LNCAP (cell line): ENCODE data around the gene PWWP2B.

Experiments used
- CTCF ChIP-seq: fragments of 450-650 bp; IDR thresholded peaks from 2 replicates; pipeline ENCODE4 v1.5.1; 2017; ENCODE audit warnings: mild to moderate bottlenecking

PWWP2B gene

GRCh38 chr10:132375795-132376297, 21.2 kb upstream of the PWWP2B start:
- TF ChIP-seq CTCF, result no peak

- no peak for TF ChIP-seq CTCF
Observed at GRCh38 chr10:132376394-132376851, 20.6 kb upstream of the PWWP2B start.

- no peak for TF ChIP-seq CTCF
Observed at GRCh38 chr10:132377326-132377725, 19.7 kb upstream of the PWWP2B start.

- no peak for TF ChIP-seq CTCF
Observed at GRCh38 chr10:132381741-132382140, 15.3 kb upstream of the PWWP2B start.

DNA sequence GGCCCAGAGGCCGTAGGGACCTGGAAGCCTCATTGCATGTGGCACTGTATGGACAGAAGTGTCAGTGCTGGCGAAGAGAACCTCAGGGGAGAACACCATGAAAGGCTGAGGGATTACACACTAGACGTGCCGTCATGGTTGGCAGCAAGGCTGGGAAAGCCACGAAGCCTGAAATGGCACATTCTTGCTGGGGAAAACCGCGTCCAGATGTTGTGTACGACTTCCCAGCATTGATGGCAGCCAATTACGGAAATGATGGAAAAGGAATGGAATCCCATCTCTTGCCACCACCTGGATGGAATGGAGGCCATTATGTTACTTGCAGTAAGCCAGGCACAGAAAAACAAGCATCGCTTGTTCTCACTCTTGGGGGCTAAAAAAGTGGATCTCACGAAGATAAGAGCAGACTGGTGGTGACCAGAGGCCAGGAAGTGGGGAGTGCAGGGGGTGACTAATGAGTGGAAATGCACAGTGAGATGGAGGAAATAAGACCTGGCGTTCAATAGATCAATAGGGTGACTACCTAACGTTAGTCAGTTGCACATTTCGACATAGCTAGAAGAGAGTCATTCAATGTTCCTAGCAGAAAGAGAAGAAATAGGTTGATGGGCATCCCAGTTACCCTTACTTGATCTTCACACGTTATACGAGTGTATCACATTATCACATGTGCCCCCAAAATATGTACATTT, 14.6 kb upstream of the PWWP2B start:
- no peak for TF ChIP-seq CTCF

- TF ChIP-seq CTCF, result no peak
Observed at GRCh38 chr10:132383101-132383500, 13.9 kb upstream of the PWWP2B start.

DNA sequence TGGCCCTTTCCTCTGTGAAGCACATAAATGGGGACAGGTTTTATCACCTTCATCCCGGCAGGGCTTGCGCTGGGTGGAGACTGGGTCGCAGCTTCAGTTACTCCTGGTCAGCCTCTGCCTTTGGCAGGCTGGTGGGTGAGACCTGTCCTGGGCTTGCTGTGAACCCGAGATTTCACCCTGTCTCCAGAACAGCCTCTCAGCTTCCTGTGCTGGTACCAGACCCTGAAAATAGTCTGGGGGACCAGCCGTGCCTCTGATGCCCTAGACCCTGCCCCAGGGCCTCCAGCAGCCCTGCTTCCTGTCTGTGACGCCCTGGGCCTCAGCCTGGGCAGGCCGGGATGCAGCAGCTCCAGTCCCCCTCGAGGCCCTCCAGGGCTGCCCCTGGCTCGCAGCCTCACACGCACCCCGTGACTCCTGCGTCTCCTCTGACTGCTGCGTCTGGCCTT, 13.2 kb upstream of the PWWP2B start:
- TF ChIP-seq CTCF, result no peak
